ENCODE measurements around the gene SRRM4. TPM values are rescaled to one million over a fixed set of nuclear protein-coding genes. Genes with fewer than 3 reads are reported as not detected.

SRRM4 gene
- total and polyA plus RNA-seq, 2 experiments from 2014 or later = 0.53 to 0.63 TPM

DNA sequence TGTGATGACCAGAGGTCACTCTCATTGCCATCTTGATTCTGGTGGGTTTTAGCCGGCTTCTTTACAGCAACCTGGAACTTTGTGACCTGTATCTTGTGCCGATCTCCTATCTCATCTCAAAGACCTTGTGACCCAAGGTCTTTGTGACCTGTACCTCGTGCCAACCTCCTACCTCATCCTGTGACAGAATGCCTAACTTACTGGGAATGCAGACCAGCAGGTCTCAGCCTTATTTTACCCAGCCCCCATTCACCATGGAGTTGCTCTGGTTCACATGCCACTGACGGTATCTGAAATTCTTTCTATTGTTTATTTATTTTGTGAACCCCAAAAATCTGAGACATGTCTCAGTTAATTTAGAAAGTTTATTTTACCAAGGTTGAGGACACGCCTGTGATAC, 189.9 kb downstream of the SRRM4 start:
- Histone ChIP-seq H3F3A (replicated peaks; ENCODE audit: low read depth) (no peaks in the 10 kb centered on the region), H3K4me2 (no peak overlapping the region), H3K4me3 (no peak overlapping the region), H3K27ac (ENCODE audit: low read depth) (no peak overlapping the region), H3K4me1 (ENCODE audit: insufficient read depth) (peaks cover 8% of the 10 kb centered on the region), H4K20me1 (replicated peaks; ENCODE audit: insufficient read depth) (no peaks in the 10 kb centered on the region), H3K27me3 (ENCODE audit: insufficient read depth) (no peaks in the 10 kb centered on the region), H3K9me2 (ENCODE audit: insufficient read depth) (no peaks in the 10 kb centered on the region), H3K36me3 (ENCODE audit: insufficient read depth) (no peaks in the 10 kb centered on the region), H2AFZ (peak overlapping the region; percentile 66; the same call in 1 of the 2 replicates), H3K79me2 (replicated peaks; ENCODE audit: insufficient read depth) (no peaks in the 10 kb centered on the region)
- no peaks in the 10 kb centered on the region for H3K36me3 Mint-ChIP-seq (ENCODE audit: low read depth)
- DNase-seq (ENCODE audit: low spot score) = no peak
- H3K27me3 Mint-ChIP-seq (ENCODE audit: insufficient read depth, low read depth, poor library complexity) = no peaks in the 10 kb centered on the region
- H3K4me1 Mint-ChIP-seq = peaks cover 19% of the 10 kb centered on the region
- no peak overlapping the region; the same call in 2 of the 3 replicates for H3K4me3 Mint-ChIP-seq
- H3K27ac Mint-ChIP-seq = no peak overlapping the region
- ATAC-seq = no peak
- TF ChIP-seq, protein P1, sequence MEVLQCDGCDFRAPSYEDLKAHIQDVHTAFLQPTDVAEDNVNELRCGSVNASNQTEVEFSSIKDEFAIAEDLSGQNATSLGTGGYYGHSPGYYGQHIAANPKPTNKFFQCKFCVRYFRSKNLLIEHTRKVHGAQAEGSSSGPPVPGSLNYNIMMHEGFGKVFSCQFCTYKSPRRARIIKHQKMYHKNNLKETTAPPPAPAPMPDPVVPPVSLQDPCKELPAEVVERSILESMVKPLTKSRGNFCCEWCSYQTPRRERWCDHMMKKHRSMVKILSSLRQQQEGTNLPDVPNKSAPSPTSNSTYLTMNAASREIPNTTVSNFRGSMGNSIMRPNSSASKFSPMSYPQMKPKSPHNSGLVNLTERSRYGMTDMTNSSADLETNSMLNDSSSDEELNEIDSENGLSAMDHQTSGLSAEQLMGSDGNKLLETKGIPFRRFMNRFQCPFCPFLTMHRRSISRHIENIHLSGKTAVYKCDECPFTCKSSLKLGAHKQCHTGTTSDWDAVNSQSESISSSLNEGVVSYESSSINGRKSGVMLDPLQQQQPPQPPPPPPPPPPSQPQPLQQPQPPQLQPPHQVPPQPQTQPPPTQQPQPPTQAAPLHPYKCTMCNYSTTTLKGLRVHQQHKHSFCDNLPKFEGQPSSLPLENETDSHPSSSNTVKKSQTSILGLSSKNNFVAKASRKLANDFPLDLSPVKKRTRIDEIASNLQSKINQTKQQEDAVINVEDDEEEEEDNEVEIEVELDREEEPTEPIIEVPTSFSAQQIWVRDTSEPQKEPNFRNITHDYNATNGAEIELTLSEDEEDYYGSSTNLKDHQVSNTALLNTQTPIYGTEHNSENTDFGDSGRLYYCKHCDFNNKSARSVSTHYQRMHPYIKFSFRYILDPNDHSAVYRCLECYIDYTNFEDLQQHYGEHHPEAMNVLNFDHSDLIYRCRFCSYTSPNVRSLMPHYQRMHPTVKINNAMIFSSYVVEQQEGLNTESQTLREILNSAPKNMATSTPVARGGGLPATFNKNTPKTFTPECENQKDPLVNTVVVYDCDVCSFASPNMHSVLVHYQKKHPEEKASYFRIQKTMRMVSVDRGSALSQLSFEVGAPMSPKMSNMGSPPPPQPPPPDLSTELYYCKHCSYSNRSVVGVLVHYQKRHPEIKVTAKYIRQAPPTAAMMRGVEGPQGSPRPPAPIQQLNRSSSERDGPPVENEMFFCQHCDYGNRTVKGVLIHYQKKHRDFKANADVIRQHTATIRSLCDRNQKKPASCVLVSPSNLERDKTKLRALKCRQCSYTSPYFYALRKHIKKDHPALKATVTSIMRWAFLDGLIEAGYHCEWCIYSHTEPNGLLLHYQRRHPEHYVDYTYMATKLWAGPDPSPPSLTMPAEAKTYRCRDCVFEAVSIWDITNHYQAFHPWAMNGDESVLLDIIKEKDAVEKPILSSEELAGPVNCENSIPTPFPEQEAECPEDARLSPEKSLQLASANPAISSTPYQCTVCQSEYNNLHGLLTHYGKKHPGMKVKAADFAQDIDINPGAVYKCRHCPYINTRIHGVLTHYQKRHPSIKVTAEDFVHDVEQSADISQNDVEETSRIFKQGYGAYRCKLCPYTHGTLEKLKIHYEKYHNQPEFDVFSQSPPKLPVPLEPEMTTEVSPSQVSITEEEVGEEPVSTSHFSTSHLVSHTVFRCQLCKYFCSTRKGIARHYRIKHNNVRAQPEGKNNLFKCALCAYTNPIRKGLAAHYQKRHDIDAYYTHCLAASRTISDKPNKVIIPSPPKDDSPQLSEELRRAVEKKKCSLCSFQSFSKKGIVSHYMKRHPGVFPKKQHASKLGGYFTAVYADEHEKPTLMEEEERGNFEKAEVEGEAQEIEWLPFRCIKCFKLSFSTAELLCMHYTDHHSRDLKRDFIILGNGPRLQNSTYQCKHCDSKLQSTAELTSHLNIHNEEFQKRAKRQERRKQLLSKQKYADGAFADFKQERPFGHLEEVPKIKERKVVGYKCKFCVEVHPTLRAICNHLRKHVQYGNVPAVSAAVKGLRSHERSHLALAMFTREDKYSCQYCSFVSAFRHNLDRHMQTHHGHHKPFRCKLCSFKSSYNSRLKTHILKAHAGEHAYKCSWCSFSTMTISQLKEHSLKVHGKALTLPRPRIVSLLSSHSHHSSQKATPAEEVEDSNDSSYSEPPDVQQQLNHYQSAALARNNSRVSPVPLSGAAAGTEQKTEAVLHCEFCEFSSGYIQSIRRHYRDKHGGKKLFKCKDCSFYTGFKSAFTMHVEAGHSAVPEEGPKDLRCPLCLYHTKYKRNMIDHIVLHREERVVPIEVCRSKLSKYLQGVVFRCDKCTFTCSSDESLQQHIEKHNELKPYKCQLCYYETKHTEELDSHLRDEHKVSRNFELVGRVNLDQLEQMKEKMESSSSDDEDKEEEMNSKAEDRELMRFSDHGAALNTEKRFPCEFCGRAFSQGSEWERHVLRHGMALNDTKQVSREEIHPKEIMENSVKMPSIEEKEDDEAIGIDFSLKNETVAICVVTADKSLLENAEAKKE (CRISPR knock-in tag; IDR thresholded peaks at IDR 0.05) = no peak
- TF ChIP-seq STAT1 (IDR thresholded peaks at IDR 0.05; ENCODE audit: unreplicated experiment) (no peak), NANOG (IDR thresholded peaks at IDR 0.05; ENCODE audit: borderline replicate concordance) (no peak), ZNF114 (CRISPR knock-in tag; IDR thresholded peaks at IDR 0.05) (no peak), CREB1 (CRISPR knock-in tag; IDR thresholded peaks at IDR 0.05; ENCODE audit: low read depth) (no peak), POLR2AphosphoS5 (IDR thresholded peaks at IDR 0.05; ENCODE audit: low read depth) (no peak), JUNB (IDR thresholded peaks at IDR 0.05; ENCODE audit: unreplicated experiment) (no peak), ZNF331 (CRISPR knock-in tag; IDR thresholded peaks at IDR 0.05; ENCODE audit: low read depth) (no peak), EZH2phosphoT487 (IDR thresholded peaks at IDR 0.05; ENCODE audit: unreplicated experiment) (no peak), EZH2 (IDR thresholded peaks at IDR 0.05; ENCODE audit: low read depth, unreplicated experiment) (no peak)
- TF ChIP-seq, protein P2, sequence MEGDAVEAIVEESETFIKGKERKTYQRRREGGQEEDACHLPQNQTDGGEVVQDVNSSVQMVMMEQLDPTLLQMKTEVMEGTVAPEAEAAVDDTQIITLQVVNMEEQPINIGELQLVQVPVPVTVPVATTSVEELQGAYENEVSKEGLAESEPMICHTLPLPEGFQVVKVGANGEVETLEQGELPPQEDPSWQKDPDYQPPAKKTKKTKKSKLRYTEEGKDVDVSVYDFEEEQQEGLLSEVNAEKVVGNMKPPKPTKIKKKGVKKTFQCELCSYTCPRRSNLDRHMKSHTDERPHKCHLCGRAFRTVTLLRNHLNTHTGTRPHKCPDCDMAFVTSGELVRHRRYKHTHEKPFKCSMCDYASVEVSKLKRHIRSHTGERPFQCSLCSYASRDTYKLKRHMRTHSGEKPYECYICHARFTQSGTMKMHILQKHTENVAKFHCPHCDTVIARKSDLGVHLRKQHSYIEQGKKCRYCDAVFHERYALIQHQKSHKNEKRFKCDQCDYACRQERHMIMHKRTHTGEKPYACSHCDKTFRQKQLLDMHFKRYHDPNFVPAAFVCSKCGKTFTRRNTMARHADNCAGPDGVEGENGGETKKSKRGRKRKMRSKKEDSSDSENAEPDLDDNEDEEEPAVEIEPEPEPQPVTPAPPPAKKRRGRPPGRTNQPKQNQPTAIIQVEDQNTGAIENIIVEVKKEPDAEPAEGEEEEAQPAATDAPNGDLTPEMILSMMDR (conservative IDR thresholded peaks at IDR 0.05; ENCODE audit: low read depth in 2 of 2) = no peak
- TF ChIP-seq, protein P3, sequence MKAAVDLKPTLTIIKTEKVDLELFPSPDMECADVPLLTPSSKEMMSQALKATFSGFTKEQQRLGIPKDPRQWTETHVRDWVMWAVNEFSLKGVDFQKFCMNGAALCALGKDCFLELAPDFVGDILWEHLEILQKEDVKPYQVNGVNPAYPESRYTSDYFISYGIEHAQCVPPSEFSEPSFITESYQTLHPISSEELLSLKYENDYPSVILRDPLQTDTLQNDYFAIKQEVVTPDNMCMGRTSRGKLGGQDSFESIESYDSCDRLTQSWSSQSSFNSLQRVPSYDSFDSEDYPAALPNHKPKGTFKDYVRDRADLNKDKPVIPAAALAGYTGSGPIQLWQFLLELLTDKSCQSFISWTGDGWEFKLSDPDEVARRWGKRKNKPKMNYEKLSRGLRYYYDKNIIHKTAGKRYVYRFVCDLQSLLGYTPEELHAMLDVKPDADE (IDR thresholded peaks at IDR 0.05) = no peak
- TF ChIP-seq, protein P4, sequence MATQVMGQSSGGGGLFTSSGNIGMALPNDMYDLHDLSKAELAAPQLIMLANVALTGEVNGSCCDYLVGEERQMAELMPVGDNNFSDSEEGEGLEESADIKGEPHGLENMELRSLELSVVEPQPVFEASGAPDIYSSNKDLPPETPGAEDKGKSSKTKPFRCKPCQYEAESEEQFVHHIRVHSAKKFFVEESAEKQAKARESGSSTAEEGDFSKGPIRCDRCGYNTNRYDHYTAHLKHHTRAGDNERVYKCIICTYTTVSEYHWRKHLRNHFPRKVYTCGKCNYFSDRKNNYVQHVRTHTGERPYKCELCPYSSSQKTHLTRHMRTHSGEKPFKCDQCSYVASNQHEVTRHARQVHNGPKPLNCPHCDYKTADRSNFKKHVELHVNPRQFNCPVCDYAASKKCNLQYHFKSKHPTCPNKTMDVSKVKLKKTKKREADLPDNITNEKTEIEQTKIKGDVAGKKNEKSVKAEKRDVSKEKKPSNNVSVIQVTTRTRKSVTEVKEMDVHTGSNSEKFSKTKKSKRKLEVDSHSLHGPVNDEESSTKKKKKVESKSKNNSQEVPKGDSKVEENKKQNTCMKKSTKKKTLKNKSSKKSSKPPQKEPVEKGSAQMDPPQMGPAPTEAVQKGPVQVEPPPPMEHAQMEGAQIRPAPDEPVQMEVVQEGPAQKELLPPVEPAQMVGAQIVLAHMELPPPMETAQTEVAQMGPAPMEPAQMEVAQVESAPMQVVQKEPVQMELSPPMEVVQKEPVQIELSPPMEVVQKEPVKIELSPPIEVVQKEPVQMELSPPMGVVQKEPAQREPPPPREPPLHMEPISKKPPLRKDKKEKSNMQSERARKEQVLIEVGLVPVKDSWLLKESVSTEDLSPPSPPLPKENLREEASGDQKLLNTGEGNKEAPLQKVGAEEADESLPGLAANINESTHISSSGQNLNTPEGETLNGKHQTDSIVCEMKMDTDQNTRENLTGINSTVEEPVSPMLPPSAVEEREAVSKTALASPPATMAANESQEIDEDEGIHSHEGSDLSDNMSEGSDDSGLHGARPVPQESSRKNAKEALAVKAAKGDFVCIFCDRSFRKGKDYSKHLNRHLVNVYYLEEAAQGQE (IDR thresholded peaks at IDR 0.05; ENCODE audit: unreplicated experiment) = no peak
- H3K9me3 Mint-ChIP-seq = no peaks in the 10 kb centered on the region; the same call in 2 of the 3 replicates
